GM12891 (cell line): ENCODE measurements around the gene ZNF462.

Experiments used
- DNase-seq: peaks from one replicate; pipeline ENCODE4 v3.0.0; 2011; ENCODE audit warnings: low spot score; ENCODE audit not compliant: insufficient read length
- FAIRE-seq: peaks from 2 replicates; lab custom pipeline; 2011; peaks lifted over from hg19 to GRCh38; lab: Jason Lieb, UNC
- PAX5 ChIP-seq: IDR thresholded peaks from 2 replicates; pipeline ENCODE4 v1.6.1; 2011; ENCODE audit warnings: low read length, moderate library complexity, mild to moderate bottlenecking; ENCODE audit not compliant: insufficient read depth, severe bottlenecking
- POLR2A ChIP-seq: IDR thresholded peaks from 2 replicates; pipeline ENCODE4 v1.6.1; 2011; ENCODE audit warnings: low read depth, low read length, control low read depth
- POLR2AphosphoS5 ChIP-seq: IDR thresholded peaks from 2 replicates; pipeline ENCODE4 v1.6.1; 2011; ENCODE audit warnings: low read depth, low read length, control low read depth
- POU2F2 ChIP-seq: IDR thresholded peaks from 2 replicates; pipeline ENCODE4 v1.6.1; 2011; ENCODE audit warnings: low read depth, mild to moderate bottlenecking, control low read depth, low read length, moderate library complexity
- SPI1 ChIP-seq: IDR thresholded peaks from 2 replicates; pipeline ENCODE4 v1.6.1; 2011; ENCODE audit warnings: low read depth, low read length, control low read depth
- TAF1 ChIP-seq: IDR thresholded peaks from 2 replicates; pipeline ENCODE4 v1.6.1; 2011; ENCODE audit warnings: low read depth, low read length, control low read depth

ZNF462 gene

DNA sequence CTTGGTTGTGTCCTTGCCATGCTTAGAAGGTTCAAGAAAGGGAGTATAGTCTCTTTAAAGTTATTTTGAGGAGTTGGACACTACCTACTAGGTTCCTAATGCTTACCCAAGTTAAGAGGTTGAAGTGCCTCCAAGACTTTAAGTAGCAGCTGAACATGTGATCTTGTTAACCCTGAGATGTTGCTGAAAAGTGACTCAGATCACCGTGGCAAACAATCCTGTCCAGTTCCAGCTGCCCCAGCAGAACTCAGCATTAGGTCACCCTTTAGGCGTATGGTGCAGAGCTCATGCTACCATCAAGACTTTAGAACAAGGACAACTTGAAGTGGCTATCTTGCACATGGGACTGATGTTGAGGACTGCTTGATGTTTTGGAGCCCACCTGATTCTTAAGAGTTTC lies 22.5 kb downstream of the ZNF462 start:
- DNase-seq (no peak), FAIRE-seq (no peak)
- TF ChIP-seq POLR2AphosphoS5 = no peak
- no peak for TF ChIP-seq PAX5
- TF ChIP-seq POLR2A = no peak
- no peak for TF ChIP-seq SPI1
- TF ChIP-seq TAF1 = no peak
- TF ChIP-seq POU2F2 = no peak

DNA sequence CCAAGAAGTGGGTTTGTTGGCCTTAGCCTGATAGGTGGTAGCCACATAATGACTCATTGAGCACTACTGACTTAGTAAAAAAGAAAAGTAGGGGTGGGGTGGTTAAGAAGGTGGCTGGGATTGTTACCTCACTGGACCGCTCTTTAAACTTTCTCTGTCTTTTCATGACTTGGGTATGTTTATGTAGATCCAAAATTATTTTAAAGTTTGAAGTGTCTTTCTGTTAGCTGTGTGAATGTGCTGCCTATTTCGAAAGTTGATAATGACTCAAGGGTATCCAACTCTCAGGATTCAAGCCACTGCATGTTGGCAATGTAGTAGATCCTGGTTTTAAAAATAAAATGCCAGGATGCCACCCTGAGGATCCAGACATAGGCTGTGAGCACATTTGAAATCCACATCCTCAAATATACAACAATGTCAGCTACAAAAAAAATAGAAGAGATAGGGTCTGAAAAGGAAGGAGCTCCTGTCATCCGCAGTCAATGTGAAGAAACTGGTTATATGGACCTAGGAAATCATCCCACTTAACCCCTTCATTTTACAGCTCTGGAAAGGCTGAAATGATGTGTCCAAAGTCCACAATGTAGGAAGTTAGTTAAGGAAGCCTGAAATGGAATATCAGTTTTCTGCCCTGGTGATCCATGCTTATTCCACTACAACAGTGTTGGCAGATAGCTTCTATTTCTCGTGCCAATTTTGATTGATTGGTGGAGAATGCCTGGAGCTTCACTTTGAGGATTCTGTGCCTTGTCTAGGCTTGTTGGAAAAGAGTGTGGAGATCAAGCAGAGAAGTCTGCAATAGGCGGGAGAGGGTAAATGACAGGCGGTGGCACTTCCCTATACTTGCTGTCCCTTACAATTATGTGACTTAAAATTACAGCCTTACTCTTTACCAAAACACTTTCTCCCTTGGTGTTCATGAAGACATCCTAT lies 23.4 kb downstream of the ZNF462 start:
- TF ChIP-seq POLR2AphosphoS5 (no peak), POU2F2 (no peak), POLR2A (no peak), PAX5 (no peak), TAF1 (no peak), SPI1 (no peak)
- DNase-seq (no peak), FAIRE-seq (no peak)

DNA sequence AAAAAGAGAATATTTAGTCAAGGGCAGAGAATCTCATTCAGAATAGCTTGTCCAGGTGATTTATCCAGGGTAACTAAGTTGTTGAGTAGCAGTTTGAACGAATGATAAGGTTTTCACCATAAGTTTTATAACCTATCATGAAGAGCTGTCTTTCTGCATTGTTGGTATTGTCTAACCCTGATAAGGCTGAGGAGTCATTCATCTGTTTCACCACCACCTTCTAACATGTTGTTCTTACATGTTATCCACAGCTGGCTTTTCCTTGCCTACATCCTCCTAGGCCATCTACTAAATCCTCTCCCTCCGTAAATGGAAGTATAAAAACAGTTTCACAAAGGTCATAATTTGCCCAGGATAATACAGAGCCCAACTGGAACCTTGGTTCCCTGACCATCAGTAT lies 24.1 kb downstream of the ZNF462 start:
- FAIRE-seq (no peak), DNase-seq (no peak)
- TF ChIP-seq SPI1 = no peak
- TF ChIP-seq POLR2AphosphoS5 = no peak
- no peak for TF ChIP-seq POU2F2
- no peak for TF ChIP-seq PAX5
- TF ChIP-seq POLR2A = no peak
- TF ChIP-seq TAF1 = no peak

DNA sequence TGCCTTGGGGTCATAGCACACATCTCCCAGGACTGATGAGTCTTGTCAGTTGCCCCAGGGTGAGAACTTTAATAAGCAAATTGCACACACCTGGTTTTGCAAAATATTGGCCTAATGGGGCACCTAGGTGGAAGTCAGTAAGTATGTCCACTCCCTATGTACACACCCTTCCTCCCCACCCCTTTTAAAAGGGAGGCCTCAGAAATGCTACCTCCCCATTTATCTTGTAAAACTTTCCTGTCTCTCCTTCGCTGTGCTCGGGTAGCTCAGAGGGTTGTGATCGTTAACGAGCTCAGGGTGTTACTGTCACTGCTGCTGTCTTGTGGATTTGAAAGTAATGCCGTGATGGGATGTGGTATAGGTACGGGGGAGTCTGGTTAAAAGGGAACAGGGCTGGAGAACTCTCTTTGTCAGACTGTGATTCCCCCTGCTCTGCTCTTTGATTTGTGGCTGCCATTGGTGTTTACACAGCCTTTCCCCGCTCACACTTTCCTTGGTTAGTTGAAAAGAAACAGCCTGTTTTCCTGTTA lies 26.2 kb downstream of the ZNF462 start:
- no peak for TF ChIP-seq POU2F2
- no peak for TF ChIP-seq PAX5
- no peak for TF ChIP-seq POLR2A
- no peak for TF ChIP-seq SPI1
- no peak for TF ChIP-seq POLR2AphosphoS5
- no peak for TF ChIP-seq TAF1
- no peak for DNase-seq
- FAIRE-seq = no peak

DNA sequence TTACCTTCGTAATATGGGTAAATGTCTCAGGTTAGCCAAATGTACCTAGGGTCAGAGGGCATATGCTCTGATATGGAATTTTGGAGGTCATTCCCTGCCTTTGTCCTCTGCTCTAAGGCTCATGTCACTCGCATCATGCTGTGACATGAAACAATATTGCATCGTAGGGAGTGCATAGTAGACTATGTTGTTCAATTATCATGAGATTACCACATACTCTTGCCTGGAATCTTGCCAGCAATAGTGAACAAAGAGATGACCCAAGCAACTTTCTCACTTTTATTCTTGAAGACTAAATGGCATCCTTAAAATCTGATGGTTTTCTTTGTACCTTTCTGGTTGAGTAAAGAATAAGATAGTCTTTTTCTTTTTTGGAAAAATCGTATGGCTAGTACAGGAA lies 27.6 kb downstream of the ZNF462 start:
- no peak for FAIRE-seq
- TF ChIP-seq SPI1 (no peak), PAX5 (no peak), POU2F2 (no peak)
- no peak for DNase-seq

DNA sequence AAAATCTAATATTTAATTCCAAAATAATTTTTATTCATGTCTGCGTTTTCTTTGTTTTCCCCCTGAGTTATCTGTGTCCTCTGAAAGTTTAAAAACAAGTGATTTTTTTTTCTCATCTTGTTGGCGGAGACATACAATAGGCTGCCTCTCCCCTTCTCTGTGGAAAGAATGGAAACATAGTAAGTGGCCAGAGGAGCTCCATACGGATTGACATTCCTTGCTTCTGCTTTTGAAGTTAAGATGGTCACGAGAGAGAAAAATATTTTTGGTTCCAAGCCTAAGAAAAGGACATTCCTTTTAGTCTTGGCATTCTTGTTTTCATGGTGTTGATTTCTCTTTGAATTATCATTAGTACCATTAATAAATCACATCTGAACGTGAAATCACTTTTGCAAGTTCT lies 28.3 kb downstream of the ZNF462 start:
- FAIRE-seq = no peak
- DNase-seq = no peak
- TF ChIP-seq TAF1 (no peak), POU2F2 (no peak), PAX5 (no peak), POLR2A (no peak), SPI1 (no peak), POLR2AphosphoS5 (no peak)

DNA sequence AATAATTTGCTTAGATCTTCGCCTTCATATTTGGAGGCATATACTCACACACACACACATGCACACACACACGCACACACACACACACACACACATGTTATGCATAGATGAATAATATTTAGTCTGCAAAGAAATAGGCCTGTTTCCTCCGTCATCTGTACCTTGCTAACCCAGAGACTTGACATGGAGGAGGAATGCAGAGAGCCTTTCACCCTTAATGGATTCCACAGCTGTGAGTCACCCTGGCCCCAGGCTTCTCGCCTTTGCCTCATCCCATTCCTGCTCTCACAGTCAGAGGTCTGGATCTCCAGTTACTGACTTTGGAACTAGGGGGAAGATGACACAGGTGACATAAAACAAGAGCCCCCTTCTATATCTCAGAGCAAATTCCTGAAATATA lies 29.7 kb downstream of the ZNF462 start:
- no peak for FAIRE-seq
- TF ChIP-seq POLR2AphosphoS5 = no peak
- no peak for TF ChIP-seq SPI1
- TF ChIP-seq POU2F2 = no peak
- TF ChIP-seq PAX5 = no peak
- no peak for DNase-seq

DNA sequence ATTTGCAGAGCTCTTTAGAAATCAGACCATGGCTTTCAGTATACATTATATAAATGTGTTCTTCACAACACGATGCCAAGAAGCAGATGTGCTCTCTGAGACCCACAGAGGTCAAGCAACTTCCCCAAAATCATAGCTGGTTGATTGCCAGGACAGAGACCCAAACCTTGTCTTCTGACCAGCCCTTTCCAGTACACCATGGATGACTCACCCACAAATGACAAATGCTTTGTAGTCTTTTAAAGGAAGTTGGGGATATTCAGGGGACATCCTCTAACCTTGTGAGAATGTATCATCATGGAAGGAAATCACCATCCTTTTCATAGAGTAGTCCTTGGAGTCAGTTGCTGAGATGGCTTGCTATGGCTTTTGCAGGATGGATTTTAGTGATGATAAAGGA lies 30.1 kb downstream of the ZNF462 start:
- FAIRE-seq (no peak), DNase-seq (no peak)
- TF ChIP-seq POU2F2 = no peak

DNA sequence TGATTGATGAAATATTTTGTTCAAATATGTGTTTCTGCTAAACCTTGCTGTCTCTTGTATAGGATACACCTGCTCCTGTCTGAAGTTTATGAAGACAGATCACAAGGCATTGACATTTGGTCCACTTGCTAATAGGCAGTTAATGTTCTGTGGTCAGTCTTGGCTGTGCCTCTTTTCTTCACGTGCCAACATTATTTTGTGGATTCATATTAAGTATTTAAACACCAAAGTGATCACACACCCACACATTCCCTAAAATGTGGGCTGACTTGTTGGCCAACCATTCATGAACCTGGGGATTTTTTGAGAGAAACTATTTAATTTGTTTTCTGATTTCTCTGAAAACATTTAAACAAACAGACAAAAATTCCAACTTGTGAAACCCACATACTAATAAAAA lies 33.7 kb downstream of the ZNF462 start:
- TF ChIP-seq TAF1 = no peak
- no peak for TF ChIP-seq SPI1
- TF ChIP-seq POLR2AphosphoS5 = no peak
- no peak for TF ChIP-seq POU2F2
- TF ChIP-seq POLR2A = no peak
- TF ChIP-seq PAX5 = no peak
- DNase-seq (no peak), FAIRE-seq (no peak)

DNA sequence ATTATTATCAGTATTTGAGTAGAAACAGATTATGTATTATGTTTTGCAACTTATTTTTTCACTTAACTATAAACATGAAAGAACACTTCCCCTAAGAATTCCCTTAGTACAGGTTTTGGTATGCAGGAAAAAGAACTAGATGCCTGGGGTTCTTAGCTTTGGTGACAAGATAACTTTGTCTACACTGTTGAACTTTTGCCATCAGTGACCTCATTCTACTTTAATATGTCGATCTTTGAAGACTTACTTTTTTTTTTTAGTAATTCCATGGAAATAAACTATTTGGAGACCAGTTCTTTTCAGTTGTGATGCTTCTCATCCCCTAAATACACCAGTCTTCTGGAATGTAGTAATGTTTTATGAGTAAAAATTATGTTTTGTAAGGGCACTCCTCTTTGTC lies 34.3 kb downstream of the ZNF462 start:
- FAIRE-seq (no peak), DNase-seq (no peak)
- TF ChIP-seq SPI1 (no peak), POLR2AphosphoS5 (no peak), PAX5 (no peak), TAF1 (no peak), POU2F2 (no peak), POLR2A (no peak)
